ENCODE measurements around the gene RING1.

Gene RING1

GRCh38 chr6:33249732-33250630, 41.7 kb downstream of the RING1 start:
- Histone ChIP-seq H2AFZ (ENCODE audit: low read length) (peak overlapping the region; percentile 62), H3K4me1 (ENCODE audit: low read length) (peaks cover 10% of the 10 kb centered on the region), H3K4me3 (ENCODE audit: low read length) (peak overlapping the region; percentile 75), H3K27ac (ENCODE audit: low read length) (peak overlapping the region; percentile 77), H3F3A (ENCODE audit: insufficient read depth, low read length) (peaks cover 6% of the 10 kb centered on the region), H3K9ac (ENCODE audit: low read length) (peak overlapping the region; percentile 82), H3K36me3 (replicated peaks; ENCODE audit: insufficient read depth, low read length) (no peaks in the 10 kb centered on the region), H4K20me1 (ENCODE audit: insufficient read depth, low read length) (no peaks in the 10 kb centered on the region), H3K9me3 (replicated peaks; ENCODE audit: insufficient read depth, low read length) (no peaks in the 10 kb centered on the region), H3K9me2 (replicated peaks; ENCODE audit: insufficient read depth, low read length) (no peaks in the 10 kb centered on the region), H3K27me3 (replicated peaks; ENCODE audit: insufficient read depth, low read length) (no peaks in the 10 kb centered on the region), H3K4me2 (ENCODE audit: low read depth, low read length) (peak overlapping the region; percentile 94), H3K79me2 (ENCODE audit: low read length) (peaks cover 12% of the 10 kb centered on the region)
- no peak for DNase-seq
- no peak for TF ChIP-seq CTCF (IDR thresholded peaks at IDR 0.05; ENCODE audit: low read length)
- TF ChIP-seq EZH2phosphoT487 (IDR thresholded peaks at IDR 0.05; ENCODE audit: low read length): no peak
- no peak for TF ChIP-seq EZH2 (optimal IDR thresholded peaks at IDR 0.05; ENCODE audit: low read depth, low read length)

- no peak overlapping the region for H3K9ac ChIP-seq (ENCODE audit: low read length)
- TF ChIP-seq EZH2phosphoT487 (IDR thresholded peaks at IDR 0.05; ENCODE audit: low read length) (no peak), EZH2 (optimal IDR thresholded peaks at IDR 0.05; ENCODE audit: low read depth, low read length) (no peak), CTCF (IDR thresholded peaks at IDR 0.05; ENCODE audit: low read length) (no peak)
- H3K4me3 ChIP-seq (ENCODE audit: low read length): no peak overlapping the region
- H3K4me1 ChIP-seq (ENCODE audit: low read length): peaks cover 10% of the 10 kb centered on the region
- DNase-seq: no peak
- no peak overlapping the region for H3K27ac ChIP-seq (ENCODE audit: low read length)
- H4K20me1 ChIP-seq (ENCODE audit: insufficient read depth, low read length): no peaks in the 10 kb centered on the region
- no peaks in the 10 kb centered on the region for H3K27me3 ChIP-seq (replicated peaks; ENCODE audit: insufficient read depth, low read length)
- peak overlapping the region; percentile 94; the same call in 1 of the 2 replicates for H3K4me2 ChIP-seq (ENCODE audit: low read depth, low read length)
- H3F3A ChIP-seq (ENCODE audit: insufficient read depth, low read length): peaks cover 6% of the 10 kb centered on the region
- H2AFZ ChIP-seq (ENCODE audit: low read length): no peak overlapping the region
- no peaks in the 10 kb centered on the region for H3K9me3 ChIP-seq (replicated peaks; ENCODE audit: insufficient read depth, low read length)
- no peaks in the 10 kb centered on the region for H3K9me2 ChIP-seq (replicated peaks; ENCODE audit: insufficient read depth, low read length)
- H3K36me3 ChIP-seq (replicated peaks; ENCODE audit: insufficient read depth, low read length): no peaks in the 10 kb centered on the region
- H3K79me2 ChIP-seq (ENCODE audit: low read length): peaks cover 12% of the 10 kb centered on the region
These were observed 42.4 kb downstream of the RING1 start for GRCh38 chr6:33250731-33251130.

- Histone ChIP-seq H3K9me2 (replicated peaks; ENCODE audit: insufficient read depth, low read length) (no peaks in the 10 kb centered on the region), H3K4me2 (ENCODE audit: low read depth, low read length) (no peak overlapping the region), H3K36me3 (replicated peaks; ENCODE audit: insufficient read depth, low read length) (no peaks in the 10 kb centered on the region), H3K79me2 (ENCODE audit: low read length) (peaks cover 12% of the 10 kb centered on the region), H3K9me3 (replicated peaks; ENCODE audit: insufficient read depth, low read length) (no peaks in the 10 kb centered on the region), H3F3A (ENCODE audit: insufficient read depth, low read length) (peaks cover 6% of the 10 kb centered on the region), H3K4me3 (ENCODE audit: low read length) (no peak overlapping the region), H3K9ac (ENCODE audit: low read length) (no peak overlapping the region), H3K27ac (ENCODE audit: low read length) (no peak overlapping the region), H2AFZ (ENCODE audit: low read length) (no peak overlapping the region), H3K4me1 (ENCODE audit: low read length) (peaks cover 10% of the 10 kb centered on the region), H3K27me3 (replicated peaks; ENCODE audit: insufficient read depth, low read length) (no peaks in the 10 kb centered on the region), H4K20me1 (ENCODE audit: insufficient read depth, low read length) (no peaks in the 10 kb centered on the region)
- DNase-seq: no peak
- TF ChIP-seq EZH2 (optimal IDR thresholded peaks at IDR 0.05; ENCODE audit: low read depth, low read length) (no peak), EZH2phosphoT487 (IDR thresholded peaks at IDR 0.05; ENCODE audit: low read length) (no peak), CTCF (IDR thresholded peaks at IDR 0.05; ENCODE audit: low read length) (no peak; the same call in 1 of the 2 replicates)
These were observed 43.2 kb downstream of the RING1 start for GRCh38 chr6:33251395-33252012.
